OCI-LY1 (cell line): Measurements from ENCODE around the gene LRP2.

Experiments
- H2AFZ ChIP-seq: fragments of 200-600 bp; sonication (generic), shearing (Covaris generic); 2 replicates; pipeline ENCODE4 v1.6.0; 2014; ENCODE audit warnings: antibody characterized with exemption, mild to moderate bottlenecking, low read length
- H3F3A ChIP-seq: fragments of 200-600 bp; sonication (generic), shearing (Covaris generic); 2 replicates; pipeline ENCODE4 v1.6.0; 2014; ENCODE audit warnings: mild to moderate bottlenecking, antibody characterized with exemption, low read length, moderate library complexity; ENCODE audit not compliant: insufficient read depth
- H3K27ac ChIP-seq: fragments of 200-600 bp; sonication (generic); 2 replicates; pipeline ENCODE4 v1.5.1; 2014; ENCODE audit warnings: low read length, mixed run types, mild to moderate bottlenecking, low read depth; ENCODE audit not compliant: poor library complexity, severe bottlenecking
- H3K27me3 ChIP-seq: fragments of 200-600 bp; sonication (generic); 2 replicates; pipeline ENCODE4 v1.6.0; 2014; ENCODE audit warnings: antibody characterized with exemption, mild to moderate bottlenecking, low read length, moderate library complexity; ENCODE audit not compliant: insufficient read depth
- H3K36me3 ChIP-seq: fragments of 200-600 bp; sonication (generic); 2 replicates; pipeline ENCODE4 v1.6.1; 2014; ENCODE audit warnings: mild to moderate bottlenecking, antibody characterized with exemption, low read length, moderate library complexity, mixed read lengths; ENCODE audit not compliant: insufficient read depth
- H3K4me1 ChIP-seq: fragments of 200-600 bp; sonication (generic); 2 replicates; pipeline ENCODE4 v1.5.1; 2014; ENCODE audit warnings: mild to moderate bottlenecking, low read length, moderate library complexity; ENCODE audit not compliant: insufficient read depth, severe bottlenecking
- H3K4me2 ChIP-seq: fragments of 200-600 bp; sonication (generic), shearing (Covaris generic); 2 replicates; pipeline ENCODE4 v1.6.1; 2014; ENCODE audit warnings: low read length
- H3K4me3 ChIP-seq: fragments of 200-600 bp; sonication (generic); 2 replicates; pipeline ENCODE4 v1.5.1; 2014; ENCODE audit warnings: low read length, low read depth, mild to moderate bottlenecking, mixed read lengths; ENCODE audit not compliant: poor library complexity, severe bottlenecking
- H3K79me2 ChIP-seq: fragments of 200-600 bp; shearing (Covaris generic); 2 replicates; pipeline ENCODE4 v1.6.1; 2016; ENCODE audit warnings: mixed run types, low read length, mixed read lengths; ENCODE audit not compliant: insufficient read depth
- H3K9ac ChIP-seq: fragments of 200-600 bp; sonication (generic), shearing (Covaris generic); 2 replicates; pipeline ENCODE4 v1.6.1; 2014; ENCODE audit warnings: mild to moderate bottlenecking, low read length, mixed read lengths
- H3K9me2 ChIP-seq: fragments of 200-600 bp; sonication (generic), shearing (Covaris generic); 2 replicates; pipeline ENCODE4 v1.6.1; 2014; ENCODE audit warnings: low read depth, mild to moderate bottlenecking, low read length, mixed read lengths
- H3K9me3 ChIP-seq: fragments of 200-600 bp; shearing (Covaris generic); 2 replicates; pipeline ENCODE4 v1.6.1; 2014; ENCODE audit warnings: low read length, mixed read lengths
- H4K20me1 ChIP-seq: fragments of 200-600 bp; sonication (generic), shearing (Covaris generic); 2 replicates; pipeline ENCODE4 v1.6.0; 2016; ENCODE audit warnings: mild to moderate bottlenecking, low read length; ENCODE audit not compliant: insufficient read depth
- EZH2 ChIP-seq: fragments of 200-600 bp; sonication (generic), shearing (Covaris generic); IDR thresholded peaks from 2 replicates; pipeline ENCODE4 v1.8.0; 2017; ENCODE audit warnings: borderline replicate concordance, mixed run types, mild to moderate bottlenecking, antibody characterized with exemption, low read length, moderate library complexity, mixed read lengths
- TF ChIP-seq, protein P1 (sequence below): fragments of 200-600 bp; sonication (generic), shearing (Covaris generic); IDR thresholded peaks from 2 replicates; pipeline ENCODE4 v1.5.1; 2017; ENCODE audit warnings: mild to moderate bottlenecking, antibody characterized with exemption, low read length, moderate library complexity, mixed read lengths

LRP2 gene

DNA sequence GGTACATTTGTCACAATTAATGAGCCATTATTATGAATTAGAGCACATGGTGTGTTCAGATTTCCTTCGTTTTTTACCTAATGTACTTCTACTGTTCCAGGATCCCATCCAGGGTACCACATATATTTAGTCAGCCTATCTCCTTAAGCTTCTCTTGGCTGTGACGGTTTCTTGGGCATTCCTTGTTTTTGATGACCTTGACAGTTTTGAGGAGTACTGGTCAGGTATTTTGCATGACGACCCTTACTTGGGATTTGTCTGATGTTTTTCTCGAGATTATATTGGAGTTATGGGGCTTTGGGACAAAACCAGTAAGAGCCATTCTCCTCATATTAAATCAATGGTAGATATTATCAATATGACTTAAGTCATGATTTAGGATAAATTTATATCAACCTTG is 10.2 kb upstream of the LRP2 start:
- Histone ChIP-seq H2AFZ (no peak overlapping the region), H3K27ac (no peak overlapping the region), H3F3A (no peaks in the 10 kb centered on the region), H3K9me2 (no peaks in the 10 kb centered on the region), H3K79me2 (no peaks in the 10 kb centered on the region), H3K4me2 (no peak overlapping the region), H3K4me3 (no peak overlapping the region), H3K27me3 (0 out of 2 replicates have a peak, but pooled peaks cover 3% of the 10 kb centered on the region), H3K9me3 (no peaks in the 10 kb centered on the region), H3K4me1 (no peaks in the 10 kb centered on the region), H4K20me1 (no peaks in the 10 kb centered on the region), H3K36me3 (no peaks in the 10 kb centered on the region), H3K9ac (no peak overlapping the region)
- TF ChIP-seq, protein P1, sequence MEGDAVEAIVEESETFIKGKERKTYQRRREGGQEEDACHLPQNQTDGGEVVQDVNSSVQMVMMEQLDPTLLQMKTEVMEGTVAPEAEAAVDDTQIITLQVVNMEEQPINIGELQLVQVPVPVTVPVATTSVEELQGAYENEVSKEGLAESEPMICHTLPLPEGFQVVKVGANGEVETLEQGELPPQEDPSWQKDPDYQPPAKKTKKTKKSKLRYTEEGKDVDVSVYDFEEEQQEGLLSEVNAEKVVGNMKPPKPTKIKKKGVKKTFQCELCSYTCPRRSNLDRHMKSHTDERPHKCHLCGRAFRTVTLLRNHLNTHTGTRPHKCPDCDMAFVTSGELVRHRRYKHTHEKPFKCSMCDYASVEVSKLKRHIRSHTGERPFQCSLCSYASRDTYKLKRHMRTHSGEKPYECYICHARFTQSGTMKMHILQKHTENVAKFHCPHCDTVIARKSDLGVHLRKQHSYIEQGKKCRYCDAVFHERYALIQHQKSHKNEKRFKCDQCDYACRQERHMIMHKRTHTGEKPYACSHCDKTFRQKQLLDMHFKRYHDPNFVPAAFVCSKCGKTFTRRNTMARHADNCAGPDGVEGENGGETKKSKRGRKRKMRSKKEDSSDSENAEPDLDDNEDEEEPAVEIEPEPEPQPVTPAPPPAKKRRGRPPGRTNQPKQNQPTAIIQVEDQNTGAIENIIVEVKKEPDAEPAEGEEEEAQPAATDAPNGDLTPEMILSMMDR: no peak
- TF ChIP-seq EZH2: no peak

DNA sequence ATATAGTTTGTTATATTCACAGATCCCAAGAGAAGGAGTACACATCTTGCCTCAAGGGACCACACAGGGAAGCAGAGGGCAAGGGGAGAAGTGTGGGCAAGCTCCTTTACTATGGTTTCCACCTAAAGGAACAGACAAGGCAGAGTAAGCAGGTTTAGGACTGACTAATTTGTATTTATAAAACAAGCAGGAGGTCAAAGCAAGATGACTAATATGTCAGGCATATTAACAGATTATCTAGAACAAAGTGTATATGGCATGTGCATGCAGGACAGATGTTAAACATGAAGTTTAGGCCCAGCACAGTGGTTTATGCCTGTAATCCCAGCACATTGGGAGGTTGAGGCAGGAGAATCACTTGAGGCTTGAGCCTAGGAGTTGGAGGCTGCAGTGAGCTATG is 3.7 kb upstream of the LRP2 start:
- TF ChIP-seq, protein P1: no peak
- TF ChIP-seq EZH2: no peak
- Histone ChIP-seq H3K27ac (no peak overlapping the region), H3K9me2 (no peaks in the 10 kb centered on the region), H2AFZ (no peak overlapping the region), H4K20me1 (no peaks in the 10 kb centered on the region), H3K9ac (no peak overlapping the region), H3K4me3 (no peak overlapping the region), H3K79me2 (no peaks in the 10 kb centered on the region), H3K4me1 (peaks cover 25% of the 10 kb centered on the region), H3K27me3 (no peaks in the 10 kb centered on the region), H3K9me3 (no peaks in the 10 kb centered on the region), H3K36me3 (no peaks in the 10 kb centered on the region), H3K4me2 (no peak overlapping the region), H3F3A (no peaks in the 10 kb centered on the region)

DNA sequence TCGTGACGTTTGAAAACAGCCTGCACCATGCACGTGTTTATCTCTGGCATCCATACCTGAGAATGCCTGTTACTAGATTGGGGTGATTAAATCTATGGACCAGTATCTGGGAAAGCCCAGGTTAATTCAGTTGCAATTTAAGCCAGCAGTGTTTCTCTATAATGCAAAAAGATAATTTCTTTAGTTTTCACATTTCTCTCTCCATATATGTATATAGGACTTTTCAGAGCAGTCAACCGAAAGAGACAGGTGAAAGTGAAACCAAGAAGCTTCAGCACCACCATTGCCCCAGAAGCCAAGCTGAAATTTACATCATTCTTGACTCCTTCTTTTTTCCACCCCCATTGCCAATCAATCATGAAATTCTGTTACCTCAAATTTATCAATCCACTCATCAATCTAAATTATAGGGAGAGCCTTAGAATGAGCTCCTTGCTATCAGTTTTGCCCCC is 2.7 kb upstream of the LRP2 start:
- no peaks in the 10 kb centered on the region for H3K36me3 ChIP-seq
- H3K9ac ChIP-seq: peak overlapping the region; percentile 12; the same call in 1 of the 2 replicates
- no peaks in the 10 kb centered on the region for H3K79me2 ChIP-seq
- H3K9me3 ChIP-seq: no peaks in the 10 kb centered on the region
- peak overlapping the region; percentile 75; the same call in 1 of the 2 replicates for H2AFZ ChIP-seq
- no peaks in the 10 kb centered on the region for H3F3A ChIP-seq
- TF ChIP-seq, protein P1: no peak
- no peak for TF ChIP-seq EZH2
- H3K4me1 ChIP-seq: peaks cover 25% of the 10 kb centered on the region
- peak overlapping the region; percentile 59 for H3K4me3 ChIP-seq
- H4K20me1 ChIP-seq: no peaks in the 10 kb centered on the region
- H3K27me3 ChIP-seq: no peaks in the 10 kb centered on the region
- H3K4me2 ChIP-seq: peak overlapping the region; percentile 79
- H3K9me2 ChIP-seq: no peaks in the 10 kb centered on the region
- H3K27ac ChIP-seq: no peak overlapping the region
